Neural cell (in vitro differentiated cells): ENCODE measurements around the gene FYB1.

Source experiments
- EP300 ChIP-seq: fragments of 450-650 bp; conservative IDR thresholded peaks from 2 replicates; pipeline ENCODE4 v1.6.1; 2014; ENCODE audit warnings: antibody characterized with exemption, mild to moderate bottlenecking, moderate library complexity; ENCODE audit not compliant: poor library complexity, severe bottlenecking
- EZH2 ChIP-seq: fragments of 200-600, 300-800 bp; shearing (Covaris generic), sonication (generic); IDR thresholded peaks from 2 replicates; pipeline ENCODE4 v1.6.1; 2014; ENCODE audit warnings: antibody characterized with exemption, low read length, borderline replicate concordance, mild to moderate bottlenecking; ENCODE audit not compliant: insufficient read depth, poor library complexity, severe bottlenecking
- POLR2AphosphoS5 ChIP-seq: IDR thresholded peaks from 2 replicates; pipeline ENCODE4 v1.6.1; 2012
- RAD21 ChIP-seq: fragments of 450-650 bp; conservative IDR thresholded peaks from 2 replicates; pipeline ENCODE4 v1.6.1; 2014; ENCODE audit warnings: antibody characterized with exemption, mild to moderate bottlenecking, moderate library complexity
- TF ChIP-seq, protein P1 (sequence below): fragments of 450-650 bp; IDR thresholded peaks from 2 replicates; pipeline ENCODE4 v1.5.1; 2014; ENCODE audit warnings: antibody characterized with exemption, mild to moderate bottlenecking, moderate library complexity; ENCODE audit not compliant: poor library complexity, severe bottlenecking
- TF ChIP-seq, protein P2 (sequence below): IDR thresholded peaks from 2 replicates; pipeline ENCODE4 v1.6.1; 2012; ENCODE audit warnings: borderline replicate concordance

DNA sequence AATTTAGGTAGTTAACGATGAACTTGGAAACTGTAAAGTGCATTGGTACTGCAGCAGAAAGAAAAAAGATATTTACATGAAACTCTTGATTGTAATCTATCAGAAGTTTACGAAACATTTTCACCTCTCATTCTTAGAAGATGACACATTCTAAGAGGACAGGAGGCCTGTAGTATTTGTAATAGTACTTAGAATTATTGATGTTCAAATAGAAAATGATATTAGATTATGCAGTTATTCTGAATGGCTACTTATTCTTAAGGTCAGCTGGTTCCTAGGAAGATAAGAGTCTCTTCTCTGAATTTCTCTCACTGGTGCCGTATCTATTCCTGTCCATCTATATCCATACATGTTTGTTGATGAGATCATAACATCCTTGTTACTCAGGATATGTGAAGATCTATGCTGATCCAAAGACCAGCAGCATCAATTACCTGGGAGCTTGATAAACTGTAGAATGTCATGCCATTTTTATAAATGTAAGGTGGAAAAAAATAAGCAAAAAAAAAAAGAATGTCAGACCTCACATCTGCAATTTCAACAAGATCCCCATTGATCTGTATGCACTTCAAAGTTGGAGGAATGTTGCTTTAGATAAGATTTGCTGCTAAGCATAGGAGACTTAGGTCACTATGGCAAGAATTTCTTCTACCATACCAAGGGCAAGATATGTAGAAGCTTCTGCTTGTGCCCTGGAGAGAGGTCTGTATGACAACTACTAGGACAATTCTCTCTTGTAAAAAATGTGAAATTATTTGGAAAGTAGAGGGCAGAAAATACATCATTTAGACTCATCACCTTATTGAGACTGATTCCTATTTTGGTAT lies 102.8 kb downstream of the FYB1 start:
- TF ChIP-seq RAD21 (no peak), POLR2AphosphoS5 (no peak), EZH2 (no peak), EP300 (no peak)
- TF ChIP-seq, protein P1, sequence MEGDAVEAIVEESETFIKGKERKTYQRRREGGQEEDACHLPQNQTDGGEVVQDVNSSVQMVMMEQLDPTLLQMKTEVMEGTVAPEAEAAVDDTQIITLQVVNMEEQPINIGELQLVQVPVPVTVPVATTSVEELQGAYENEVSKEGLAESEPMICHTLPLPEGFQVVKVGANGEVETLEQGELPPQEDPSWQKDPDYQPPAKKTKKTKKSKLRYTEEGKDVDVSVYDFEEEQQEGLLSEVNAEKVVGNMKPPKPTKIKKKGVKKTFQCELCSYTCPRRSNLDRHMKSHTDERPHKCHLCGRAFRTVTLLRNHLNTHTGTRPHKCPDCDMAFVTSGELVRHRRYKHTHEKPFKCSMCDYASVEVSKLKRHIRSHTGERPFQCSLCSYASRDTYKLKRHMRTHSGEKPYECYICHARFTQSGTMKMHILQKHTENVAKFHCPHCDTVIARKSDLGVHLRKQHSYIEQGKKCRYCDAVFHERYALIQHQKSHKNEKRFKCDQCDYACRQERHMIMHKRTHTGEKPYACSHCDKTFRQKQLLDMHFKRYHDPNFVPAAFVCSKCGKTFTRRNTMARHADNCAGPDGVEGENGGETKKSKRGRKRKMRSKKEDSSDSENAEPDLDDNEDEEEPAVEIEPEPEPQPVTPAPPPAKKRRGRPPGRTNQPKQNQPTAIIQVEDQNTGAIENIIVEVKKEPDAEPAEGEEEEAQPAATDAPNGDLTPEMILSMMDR = no peak
- TF ChIP-seq, protein P2, sequence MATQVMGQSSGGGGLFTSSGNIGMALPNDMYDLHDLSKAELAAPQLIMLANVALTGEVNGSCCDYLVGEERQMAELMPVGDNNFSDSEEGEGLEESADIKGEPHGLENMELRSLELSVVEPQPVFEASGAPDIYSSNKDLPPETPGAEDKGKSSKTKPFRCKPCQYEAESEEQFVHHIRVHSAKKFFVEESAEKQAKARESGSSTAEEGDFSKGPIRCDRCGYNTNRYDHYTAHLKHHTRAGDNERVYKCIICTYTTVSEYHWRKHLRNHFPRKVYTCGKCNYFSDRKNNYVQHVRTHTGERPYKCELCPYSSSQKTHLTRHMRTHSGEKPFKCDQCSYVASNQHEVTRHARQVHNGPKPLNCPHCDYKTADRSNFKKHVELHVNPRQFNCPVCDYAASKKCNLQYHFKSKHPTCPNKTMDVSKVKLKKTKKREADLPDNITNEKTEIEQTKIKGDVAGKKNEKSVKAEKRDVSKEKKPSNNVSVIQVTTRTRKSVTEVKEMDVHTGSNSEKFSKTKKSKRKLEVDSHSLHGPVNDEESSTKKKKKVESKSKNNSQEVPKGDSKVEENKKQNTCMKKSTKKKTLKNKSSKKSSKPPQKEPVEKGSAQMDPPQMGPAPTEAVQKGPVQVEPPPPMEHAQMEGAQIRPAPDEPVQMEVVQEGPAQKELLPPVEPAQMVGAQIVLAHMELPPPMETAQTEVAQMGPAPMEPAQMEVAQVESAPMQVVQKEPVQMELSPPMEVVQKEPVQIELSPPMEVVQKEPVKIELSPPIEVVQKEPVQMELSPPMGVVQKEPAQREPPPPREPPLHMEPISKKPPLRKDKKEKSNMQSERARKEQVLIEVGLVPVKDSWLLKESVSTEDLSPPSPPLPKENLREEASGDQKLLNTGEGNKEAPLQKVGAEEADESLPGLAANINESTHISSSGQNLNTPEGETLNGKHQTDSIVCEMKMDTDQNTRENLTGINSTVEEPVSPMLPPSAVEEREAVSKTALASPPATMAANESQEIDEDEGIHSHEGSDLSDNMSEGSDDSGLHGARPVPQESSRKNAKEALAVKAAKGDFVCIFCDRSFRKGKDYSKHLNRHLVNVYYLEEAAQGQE = no peak
